Activated CD4-positive, alpha-beta memory T cell treated with anti-CD3 and anti-CD28 coated beads for 36 hours (primary cell): ENCODE results near the gene RPS3A. TPM values are rescaled to one million over a fixed set of nuclear protein-coding genes. Genes with fewer than 3 reads are reported as not detected.
"Not testable (repeated sequence)": the region's sequence is repeated elsewhere in the genome, so short reads cannot be mapped to it uniquely, and the experiment has no call there.

Source experiments
- CTCF ChIA-PET: fragments of 350-600 bp; sonication (Branson Sonifier 250); formaldehyde crosslinking; loops from one replicate; lab custom pipeline; 2021; ENCODE audit warnings: antibody characterized with exemption, inconsistent platforms; lab: Charles Lee
- POLR2A ChIA-PET: fragments of 350-600 bp; sonication (Branson Sonifier 250); formaldehyde crosslinking; loops from one replicate; lab custom pipeline; 2021; ENCODE audit warnings: antibody characterized with exemption; lab: Charles Lee
- DNase-seq: peaks from one replicate; pipeline ENCODE4 v3.0.0-alpha.2; 2020
- H3K27ac Mint-ChIP-seq: one replicate; pipeline ENCODE4 v1.8.0; 2021; ENCODE audit warnings: mixed read lengths
- H3K27me3 Mint-ChIP-seq: one replicate; pipeline ENCODE4 v1.8.0; 2021; ENCODE audit warnings: mixed read lengths
- H3K36me3 Mint-ChIP-seq: one replicate; pipeline ENCODE4 v1.8.0; 2021; ENCODE audit warnings: mixed read lengths
- H3K4me1 Mint-ChIP-seq: one replicate; pipeline ENCODE4 v1.8.0; 2021; ENCODE audit warnings: low read depth, mixed read lengths
- H3K4me3 Mint-ChIP-seq: one replicate; pipeline ENCODE4 v1.8.0; 2021; ENCODE audit warnings: mild to moderate bottlenecking, mixed read lengths
- H3K9me3 Mint-ChIP-seq: one replicate; pipeline ENCODE4 v1.8.0; 2021; ENCODE audit warnings: mixed read lengths
- intact Hi-C: fragments of 100-400 bp; cut with micrococcal nuclease; formaldehyde crosslinking; loops from one replicate; pipeline ENCODE4 v1.15.1; 2023
- total RNA-seq, 2 experiments: library from RNA; stranded (reverse); gene quantifications; one replicate each; pipeline ENCODE4 v1.2.3, GENCODE V29; 2021

RPS3A gene
- total RNA-seq, 2 experiments from 2014 or later: 3,192 to 3,296 TPM

DNA sequence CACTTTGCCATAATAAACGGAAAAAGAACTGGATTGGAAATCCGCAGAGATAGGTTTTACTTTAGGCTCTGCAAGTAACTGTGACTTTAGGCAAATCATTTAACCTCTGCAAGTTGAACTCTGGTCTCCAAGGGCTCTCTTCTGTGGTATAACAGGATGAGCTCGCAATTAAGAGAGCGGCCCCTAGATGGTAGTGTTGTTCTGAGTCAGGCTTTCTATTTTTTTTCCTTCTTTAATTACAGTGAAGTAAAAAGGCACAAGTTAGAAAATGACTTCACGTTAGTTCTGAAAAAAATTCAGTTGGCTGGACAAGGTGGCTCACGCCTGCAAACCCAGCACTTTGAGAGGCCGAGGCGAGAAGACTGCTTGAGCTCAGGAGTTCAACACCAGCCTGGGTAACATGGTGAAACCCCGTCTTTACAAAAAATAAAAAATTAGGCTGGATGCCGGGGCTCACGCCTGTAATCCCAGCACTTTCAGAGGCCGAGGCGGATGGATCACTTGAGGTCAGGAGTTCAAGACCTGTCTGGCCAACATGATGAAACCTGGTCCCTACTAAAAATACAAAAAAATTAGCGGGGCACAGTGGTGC is 18.0 kb downstream of the RPS3A start:
- Mint-ChIP-seq H3K36me3 (no peaks in the 10 kb centered on the region), H3K4me3 (no peak overlapping the region), H3K27me3 (no peaks in the 10 kb centered on the region), H3K4me1 (peaks cover 11% of the 10 kb centered on the region), H3K9me3 (no peaks in the 10 kb centered on the region), H3K27ac (no peak overlapping the region)
- CTCF ChIA-PET: interaction anchor here (0.6 to 2.1 kb wide), 17 partner anchors 9 to 1075 kb away, joined by 3 to 10 read pairs (median 4); no protein-coding TSS in a partner anchor
- intact Hi-C loops: loop anchor here (1.0 to 5.0 kb wide), 3 partner anchors 159 to 485 kb away; partner anchors contain the start of gene PRSS48
- POLR2A ChIA-PET: no interaction called here
- peak; percentile 73 for DNase-seq

DNA sequence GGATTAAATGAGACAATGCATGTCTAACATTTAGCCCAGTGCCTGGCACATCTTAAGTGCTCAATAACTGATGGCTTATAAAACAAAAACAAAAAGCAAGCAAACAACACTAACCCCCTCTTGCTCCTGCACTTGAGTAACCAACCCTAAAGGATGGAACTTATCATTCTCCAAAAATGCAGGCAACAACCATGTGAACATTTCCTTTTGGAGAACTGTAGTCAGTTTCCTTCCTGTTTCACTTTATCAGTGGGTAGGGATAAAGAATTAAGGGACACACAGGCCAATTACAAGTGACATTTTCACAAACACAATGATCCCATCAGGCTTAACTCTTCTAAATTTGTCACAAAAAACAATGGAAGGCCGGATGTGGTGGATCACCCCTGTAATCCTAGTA is 30.4 kb downstream of the RPS3A start:
- no peaks in the 10 kb centered on the region for H3K9me3 Mint-ChIP-seq
- H3K36me3 Mint-ChIP-seq: no peaks in the 10 kb centered on the region
- intact Hi-C loops: no loop called here
- no peaks in the 10 kb centered on the region for H3K27me3 Mint-ChIP-seq
- no peak for DNase-seq
- no peak overlapping the region for H3K4me3 Mint-ChIP-seq
- no peaks in the 10 kb centered on the region for H3K4me1 Mint-ChIP-seq
- POLR2A ChIA-PET: no interaction called here
- H3K27ac Mint-ChIP-seq: no peak overlapping the region
- CTCF ChIA-PET: no interaction called here

DNA sequence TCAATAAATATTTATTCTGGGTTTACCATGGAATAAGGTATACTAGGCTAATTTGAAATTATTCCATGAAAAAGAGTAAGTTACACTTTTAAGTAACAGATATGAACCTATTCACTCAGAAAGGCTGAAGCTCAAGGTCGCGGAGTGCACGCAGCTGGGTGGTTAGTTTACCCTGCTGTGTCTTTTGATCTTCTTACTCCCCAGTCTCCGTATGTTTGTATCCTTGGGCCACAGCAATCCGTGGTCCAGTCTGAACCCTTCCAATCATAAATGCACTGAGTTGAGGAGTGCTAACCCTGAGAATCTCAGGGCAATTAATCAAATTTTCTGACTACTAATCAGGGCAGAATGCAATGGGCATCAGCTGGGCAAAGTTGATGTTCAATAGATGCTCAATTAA is 33.9 kb downstream of the RPS3A start:
- CTCF ChIA-PET: no interaction called here
- no peak overlapping the region for H3K4me3 Mint-ChIP-seq
- POLR2A ChIA-PET: no interaction called here

DNA sequence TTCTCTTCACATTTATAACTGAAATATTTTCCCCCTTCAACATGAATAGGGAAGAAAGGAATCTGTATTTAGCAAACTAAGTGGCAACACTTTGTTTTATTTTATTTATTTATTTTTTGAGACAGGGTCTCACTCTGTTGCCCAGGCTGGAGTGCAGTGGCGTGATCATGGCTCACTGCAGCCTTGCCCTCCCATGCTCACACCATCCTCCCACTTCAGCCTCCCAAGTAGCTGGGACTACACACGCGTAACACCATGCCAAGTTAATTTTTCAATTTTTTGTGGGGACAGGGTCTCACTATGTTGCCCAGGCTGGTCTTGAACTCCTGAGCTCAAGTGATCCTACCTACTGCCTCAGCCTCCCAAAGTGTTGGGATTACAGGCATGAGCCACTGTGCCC is 36.6 kb downstream of the RPS3A start:
- CTCF ChIA-PET: interaction anchor here (1.8 kb wide), 1 partner anchor 19 kb away, joined by 4 read pairs; no protein-coding TSS in a partner anchor
- H3K27me3 Mint-ChIP-seq, POLR2A ChIA-PET, DNase-seq, H3K9me3 Mint-ChIP-seq, H3K36me3 Mint-ChIP-seq, H3K4me3 Mint-ChIP-seq, H3K27ac Mint-ChIP-seq, H3K4me1 Mint-ChIP-seq, intact Hi-C loops: not testable (repeated sequence)

More for the DNA sequence above, 33.9 kb downstream of the RPS3A start:
- intact Hi-C loops: no loop called here
- no peaks in the 10 kb centered on the region for H3K9me3 Mint-ChIP-seq
- no peak for DNase-seq
- H3K27ac Mint-ChIP-seq: no peak overlapping the region
- no peaks in the 10 kb centered on the region for H3K4me1 Mint-ChIP-seq
- H3K36me3 Mint-ChIP-seq: no peaks in the 10 kb centered on the region
- no peaks in the 10 kb centered on the region for H3K27me3 Mint-ChIP-seq

DNA sequence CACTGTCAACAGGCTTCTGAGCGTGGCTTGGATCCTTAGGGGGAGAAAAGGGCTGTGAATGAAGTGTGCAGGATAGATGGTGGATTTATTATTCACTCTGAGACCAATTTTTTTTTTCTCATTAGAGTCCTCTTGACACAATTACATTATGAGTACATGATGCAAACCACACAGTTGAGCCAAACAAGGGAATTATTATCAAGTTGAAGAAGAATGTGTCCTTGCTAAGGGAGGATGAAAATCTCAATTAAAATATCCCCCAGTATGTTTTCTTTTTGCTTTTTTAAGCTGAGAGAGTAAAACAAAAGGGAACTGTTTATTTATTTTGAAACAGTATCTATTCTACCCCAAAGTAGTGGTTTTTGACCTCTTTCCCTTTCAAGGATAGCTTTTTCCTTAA is 40.4 kb downstream of the RPS3A start:
- no peak for DNase-seq
- no peak overlapping the region for H3K4me3 Mint-ChIP-seq
- ChIA-PET CTCF (no interaction called here), POLR2A (no interaction called here)
- intact Hi-C loops: no loop called here
- H3K27me3 Mint-ChIP-seq: no peaks in the 10 kb centered on the region
- H3K27ac Mint-ChIP-seq: no peak overlapping the region
- no peaks in the 10 kb centered on the region for H3K9me3 Mint-ChIP-seq
- no peaks in the 10 kb centered on the region for H3K36me3 Mint-ChIP-seq
- no peaks in the 10 kb centered on the region for H3K4me1 Mint-ChIP-seq

DNA sequence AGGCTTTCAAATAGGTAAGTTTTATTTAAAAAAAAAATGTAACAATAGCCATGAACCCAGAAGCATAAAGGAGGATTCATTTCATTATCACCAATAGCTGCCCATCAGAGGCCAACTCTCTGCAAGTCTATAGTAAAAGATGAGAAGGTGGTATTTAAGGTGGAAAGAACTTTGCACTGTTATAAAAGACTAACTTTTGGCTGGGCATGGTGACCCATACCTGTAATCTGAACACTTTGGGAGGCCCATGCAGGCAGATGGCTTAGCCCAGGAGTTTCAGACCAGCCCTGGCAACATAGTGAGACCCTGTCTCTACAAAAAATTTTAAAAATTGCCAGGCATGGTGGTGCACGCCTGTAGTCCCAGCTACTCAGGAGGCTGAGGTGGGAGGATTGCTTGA is 43.3 kb downstream of the RPS3A start:
- Mint-ChIP-seq H3K4me3 (no peak overlapping the region), H3K36me3 (no peaks in the 10 kb centered on the region), H3K4me1 (no peaks in the 10 kb centered on the region), H3K27ac (no peak overlapping the region), H3K9me3 (no peaks in the 10 kb centered on the region), H3K27me3 (no peaks in the 10 kb centered on the region)
- ChIA-PET POLR2A (interaction anchor here (0.6 kb wide), 1 partner anchor 18 kb away, joined by 3 read pairs; no protein-coding TSS in a partner anchor), CTCF (no interaction called here)
- intact Hi-C loops: no loop called here
- DNase-seq: no peak

DNA sequence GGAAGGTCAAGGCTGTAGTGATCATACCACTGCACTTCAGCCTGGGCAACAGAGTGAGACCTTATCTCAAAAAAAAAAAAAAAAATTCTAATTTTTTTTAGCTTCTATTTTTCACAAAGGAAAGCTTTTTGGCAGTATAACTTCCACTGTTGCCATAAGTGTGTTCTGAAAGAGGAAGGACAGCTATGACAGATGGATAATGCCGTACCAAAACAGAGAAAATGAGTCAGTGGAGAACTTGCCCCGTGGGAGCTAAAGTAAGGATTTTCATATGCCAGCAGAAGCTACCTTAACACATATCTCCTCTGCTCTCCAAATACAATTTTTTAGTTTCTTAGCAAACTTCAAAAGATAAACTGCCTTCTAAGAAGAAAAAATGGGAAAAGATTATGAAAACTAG is 43.7 kb downstream of the RPS3A start:
- CTCF ChIA-PET: interaction anchor here (1.9 kb wide), 1 partner anchor 26 kb away, joined by 5 read pairs; no protein-coding TSS in a partner anchor
- intact Hi-C loops: no loop called here
- no peaks in the 10 kb centered on the region for H3K27me3 Mint-ChIP-seq
- H3K36me3 Mint-ChIP-seq: no peaks in the 10 kb centered on the region
- no peaks in the 10 kb centered on the region for H3K4me1 Mint-ChIP-seq
- no peak for DNase-seq
- no peak overlapping the region for H3K4me3 Mint-ChIP-seq
- POLR2A ChIA-PET: interaction anchor here (0.6 kb wide), 1 partner anchor 19 kb away, joined by 3 read pairs; no protein-coding TSS in a partner anchor
- no peaks in the 10 kb centered on the region for H3K9me3 Mint-ChIP-seq
- no peak overlapping the region for H3K27ac Mint-ChIP-seq

DNA sequence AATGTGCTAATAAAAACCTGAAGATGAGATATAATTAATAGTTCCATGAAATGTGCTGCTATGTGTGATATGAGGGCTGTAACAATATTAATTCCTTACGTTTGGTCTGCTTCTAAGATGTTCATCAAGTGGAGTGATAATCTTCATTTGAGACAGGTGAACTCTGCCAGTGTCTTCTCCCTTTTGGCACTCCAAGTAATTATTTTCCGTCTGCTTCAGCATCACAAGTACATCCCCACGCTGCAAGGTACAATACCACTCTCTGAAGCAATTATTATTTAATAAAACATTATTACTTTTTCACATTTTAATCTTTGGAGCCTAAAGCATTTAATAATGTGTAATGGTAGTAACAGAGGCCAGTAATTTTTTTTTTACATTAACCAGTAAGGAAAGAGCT is 44.4 kb downstream of the RPS3A start:
- Mint-ChIP-seq H3K9me3 (no peaks in the 10 kb centered on the region), H3K36me3 (no peaks in the 10 kb centered on the region), H3K4me3 (no peak overlapping the region), H3K27me3 (no peaks in the 10 kb centered on the region), H3K27ac (no peak overlapping the region), H3K4me1 (no peaks in the 10 kb centered on the region)
- no peak for DNase-seq
- ChIA-PET POLR2A (interaction anchor here (0.6 kb wide), 1 partner anchor 33 kb away, joined by 3 read pairs; no protein-coding TSS in a partner anchor), CTCF (interaction anchor here (1.9 kb wide), 1 partner anchor 26 kb away, joined by 5 read pairs; no protein-coding TSS in a partner anchor)
- intact Hi-C loops: no loop called here

DNA sequence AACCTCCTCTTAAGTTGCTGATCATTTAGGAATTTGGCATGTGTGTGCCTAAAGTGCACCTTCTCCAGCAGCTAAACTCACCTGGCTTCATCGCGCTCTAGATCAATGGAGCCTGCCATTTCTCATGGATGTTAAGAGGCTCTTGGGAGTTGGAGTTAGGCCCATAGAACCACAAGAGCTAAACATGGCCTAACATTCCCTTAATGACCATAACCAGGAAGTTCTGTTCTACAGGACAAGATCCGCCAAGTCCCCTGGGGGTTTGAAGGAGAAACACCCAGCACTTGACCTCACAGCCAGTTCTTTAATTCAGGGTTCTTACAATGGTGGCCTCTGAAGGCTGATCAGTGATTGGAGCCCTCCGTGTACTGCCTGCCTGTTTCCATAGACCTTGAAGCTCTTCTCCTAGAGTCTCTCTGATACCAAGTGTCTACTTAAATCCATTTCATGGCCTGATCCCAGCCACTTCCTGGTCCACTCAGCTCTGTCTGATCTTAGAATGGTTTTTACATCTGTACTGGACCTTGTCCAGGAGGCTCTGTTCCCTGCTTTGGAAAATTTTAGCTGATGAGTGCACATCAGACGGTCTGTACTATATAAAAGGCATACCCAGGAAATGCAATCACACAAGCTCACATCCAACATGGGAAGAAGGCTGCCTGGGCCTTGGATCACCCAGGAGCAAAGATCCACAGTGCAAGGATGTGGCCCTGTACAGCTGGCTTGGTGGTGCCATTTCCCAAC is 45.1 kb downstream of the RPS3A start:
- intact Hi-C loops: no loop called here
- Mint-ChIP-seq H3K9me3 (no peaks in the 10 kb centered on the region), H3K27ac (no peak overlapping the region), H3K27me3 (no peaks in the 10 kb centered on the region), H3K4me3 (no peak overlapping the region), H3K4me1 (no peaks in the 10 kb centered on the region), H3K36me3 (no peaks in the 10 kb centered on the region)
- ChIA-PET CTCF (interaction anchor here (1.9 kb wide), 1 partner anchor 27 kb away, joined by 5 read pairs; no protein-coding TSS in a partner anchor), POLR2A (interaction anchor here (0.6 kb wide), 1 partner anchor 34 kb away, joined by 3 read pairs; no protein-coding TSS in a partner anchor)
- no peak for DNase-seq

DNA sequence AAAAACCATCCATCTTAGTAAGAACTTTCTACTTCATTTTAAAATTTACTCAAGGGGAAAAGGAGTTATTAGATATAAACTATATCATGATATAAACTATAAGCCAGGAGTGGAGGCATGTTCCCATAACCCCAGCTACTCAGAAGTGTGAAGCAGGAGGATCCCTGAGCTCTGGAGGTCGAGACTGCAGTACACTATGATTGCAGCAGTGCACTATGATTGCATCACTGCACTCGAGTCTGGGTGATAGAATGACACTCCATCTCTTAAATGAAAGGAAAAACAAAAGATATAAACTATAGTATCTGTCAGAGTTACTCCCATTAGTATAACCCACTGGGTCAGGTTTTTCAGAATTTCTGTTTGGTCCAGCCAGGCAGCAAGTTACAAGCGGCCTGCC is 47.6 kb downstream of the RPS3A start:
- ChIA-PET CTCF (no interaction called here), POLR2A (no interaction called here)
- intact Hi-C loops: no loop called here
- H3K4me1 Mint-ChIP-seq: no peaks in the 10 kb centered on the region
- H3K4me3 Mint-ChIP-seq: no peak overlapping the region
- no peak for DNase-seq
- H3K27ac Mint-ChIP-seq: no peak overlapping the region
- no peaks in the 10 kb centered on the region for H3K36me3 Mint-ChIP-seq
- no peaks in the 10 kb centered on the region for H3K9me3 Mint-ChIP-seq
- no peaks in the 10 kb centered on the region for H3K27me3 Mint-ChIP-seq

DNA sequence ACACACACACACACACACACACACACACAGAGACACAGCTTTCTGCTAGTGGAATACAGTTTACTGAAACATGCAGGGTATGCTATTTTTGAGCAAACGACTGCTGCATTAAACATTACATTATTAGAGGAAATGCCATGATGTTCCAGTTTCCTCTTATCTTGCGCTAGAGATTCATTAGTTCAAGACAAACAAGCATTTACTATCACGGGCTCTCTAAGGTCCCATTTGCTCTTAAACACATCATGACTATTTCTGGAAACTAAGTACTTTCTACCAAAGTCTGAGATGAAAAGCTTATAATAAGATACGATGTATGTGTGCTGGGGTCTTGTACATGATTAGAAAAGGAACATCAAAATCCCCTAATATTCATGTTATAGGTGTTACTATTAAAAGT is 48.8 kb downstream of the RPS3A start:
- Mint-ChIP-seq H3K4me1 (no peaks in the 10 kb centered on the region), H3K36me3 (no peaks in the 10 kb centered on the region), H3K27ac (no peak overlapping the region), H3K4me3 (no peak overlapping the region), H3K27me3 (no peaks in the 10 kb centered on the region), H3K9me3 (no peaks in the 10 kb centered on the region)
- POLR2A ChIA-PET: no interaction called here
- intact Hi-C loops: no loop called here
- CTCF ChIA-PET: no interaction called here
- DNase-seq: no peak

DNA sequence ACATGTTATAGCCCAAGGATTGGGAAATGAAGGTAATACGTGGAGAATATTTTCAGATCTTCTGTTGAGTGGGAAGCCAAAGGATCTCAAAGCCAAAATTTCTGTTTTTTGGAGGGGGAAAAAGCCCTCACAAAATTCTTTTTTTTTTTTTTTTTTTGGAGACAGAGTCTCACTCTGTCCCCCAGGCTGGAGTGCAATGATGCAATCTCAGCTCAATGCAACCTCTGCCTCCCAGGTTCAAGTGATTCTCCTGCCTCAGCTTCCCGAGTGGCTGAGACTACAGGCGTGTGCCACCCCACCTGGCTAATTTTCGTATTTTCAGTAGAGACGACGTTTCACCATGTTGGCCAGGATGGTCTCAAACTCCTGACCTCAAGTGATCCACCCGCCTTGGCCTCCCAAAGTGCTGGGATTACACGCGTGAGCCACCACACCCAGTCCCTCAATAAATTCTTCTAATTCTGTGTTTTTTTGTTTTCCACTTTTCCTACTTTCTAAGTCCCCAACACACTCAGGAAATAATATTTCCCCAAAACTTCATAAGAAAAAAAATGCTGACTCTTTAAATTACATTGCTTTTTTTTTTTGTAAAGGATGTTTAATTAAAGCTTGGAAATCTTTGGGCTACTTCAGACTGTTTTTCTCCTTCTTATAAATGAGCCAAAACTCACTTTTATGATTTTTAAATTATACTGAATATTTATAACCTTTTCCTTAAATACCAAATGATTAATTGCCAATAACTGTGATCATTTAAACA is 51.6 kb downstream of the RPS3A start:
- intact Hi-C loops: no loop called here
- Mint-ChIP-seq H3K4me3 (no peak overlapping the region), H3K9me3 (no peaks in the 10 kb centered on the region), H3K27ac (no peak overlapping the region), H3K36me3 (no peaks in the 10 kb centered on the region), H3K4me1 (no peaks in the 10 kb centered on the region), H3K27me3 (no peaks in the 10 kb centered on the region)
- no peak for DNase-seq
- CTCF ChIA-PET: interaction anchor here (0.6 to 1.3 kb wide), 2 partner anchors 11 to 33 kb away, joined by 3 to 4 read pairs; no protein-coding TSS in a partner anchor
- POLR2A ChIA-PET: no interaction called here
